ENCODE results near the gene AFF1. TPM values are rescaled to one million over a fixed set of nuclear protein-coding genes. Genes with fewer than 3 reads are reported as not detected.

Gene AFF1
- total RNA-seq, 1 donor from 2014 or later: 22.4 TPM

Other genes with a start within 250 kb of the AFF1 start
- 0.22 and 0.79 TPM in 2 replicates for gene SLC10A6, start 85.6 kb upstream of the AFF1 start, total RNA-seq
- gene C4orf36, start 42.6 kb upstream of the AFF1 start, total RNA-seq: not detected in 2 replicates